ENCODE measurements around the gene SDHAF3.
A peak's percentile ranks its signal among the peaks of the same experiment; 100 is the strongest.
"Not testable (repeated sequence)": the region's sequence is repeated elsewhere in the genome, so short reads cannot be mapped to it uniquely, and the experiment has no call there.

Gene SDHAF3

GRCh38 chr7:97138830-97139229 lies 21.3 kb downstream of the SDHAF3 start:
- ChIA-PET CTCF (no interaction called here), POLR2A (no interaction called here)
- TF ChIP-seq, protein P1, sequence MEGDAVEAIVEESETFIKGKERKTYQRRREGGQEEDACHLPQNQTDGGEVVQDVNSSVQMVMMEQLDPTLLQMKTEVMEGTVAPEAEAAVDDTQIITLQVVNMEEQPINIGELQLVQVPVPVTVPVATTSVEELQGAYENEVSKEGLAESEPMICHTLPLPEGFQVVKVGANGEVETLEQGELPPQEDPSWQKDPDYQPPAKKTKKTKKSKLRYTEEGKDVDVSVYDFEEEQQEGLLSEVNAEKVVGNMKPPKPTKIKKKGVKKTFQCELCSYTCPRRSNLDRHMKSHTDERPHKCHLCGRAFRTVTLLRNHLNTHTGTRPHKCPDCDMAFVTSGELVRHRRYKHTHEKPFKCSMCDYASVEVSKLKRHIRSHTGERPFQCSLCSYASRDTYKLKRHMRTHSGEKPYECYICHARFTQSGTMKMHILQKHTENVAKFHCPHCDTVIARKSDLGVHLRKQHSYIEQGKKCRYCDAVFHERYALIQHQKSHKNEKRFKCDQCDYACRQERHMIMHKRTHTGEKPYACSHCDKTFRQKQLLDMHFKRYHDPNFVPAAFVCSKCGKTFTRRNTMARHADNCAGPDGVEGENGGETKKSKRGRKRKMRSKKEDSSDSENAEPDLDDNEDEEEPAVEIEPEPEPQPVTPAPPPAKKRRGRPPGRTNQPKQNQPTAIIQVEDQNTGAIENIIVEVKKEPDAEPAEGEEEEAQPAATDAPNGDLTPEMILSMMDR (IDR thresholded peaks at IDR 0.05; ENCODE audit: control extremely low read depth, extremely low read depth, low read depth, missing control alignments): no peak

GRCh38 chr7:97145068-97145467 lies 27.6 kb downstream of the SDHAF3 start:
- POLR2A ChIA-PET: no interaction called here
- TF ChIP-seq, protein P1 (IDR thresholded peaks at IDR 0.05; ENCODE audit: control extremely low read depth, extremely low read depth, low read depth, missing control alignments): peak; percentile 46
- CTCF ChIA-PET: interaction anchor here (0.7 kb wide), 3 partner anchors 12 to 46 kb away, joined by 3 read pairs; no protein-coding TSS in a partner anchor

More at GRCh38 chr7:97138830-97139229, 21.3 kb downstream of the SDHAF3 start:
- no peak for DNase-seq (ENCODE audit: extremely low spot score)

DNA sequence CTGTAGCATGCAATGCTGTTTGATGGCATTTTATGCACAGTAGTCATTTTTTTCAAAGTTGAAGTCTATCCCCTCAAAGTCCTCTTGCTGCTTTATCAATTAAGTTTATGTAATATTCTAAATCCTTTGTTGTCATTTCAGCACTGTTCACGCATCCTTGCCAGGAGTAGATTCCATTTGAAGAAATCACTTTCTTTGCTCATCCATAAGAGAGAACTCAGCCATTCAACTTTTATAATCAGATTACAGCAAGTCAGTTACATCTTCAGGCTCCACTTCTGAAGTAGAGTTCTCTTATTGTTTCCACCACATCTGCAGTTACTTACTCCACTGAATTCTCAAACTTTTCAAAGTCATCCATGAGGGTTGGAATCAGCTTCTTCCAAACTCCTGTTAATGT lies 32.3 kb downstream of the SDHAF3 start:
- CTCF ChIA-PET: no interaction called here
- DNase-seq (ENCODE audit: extremely low spot score): no peak
- TF ChIP-seq, protein P1 (IDR thresholded peaks at IDR 0.05; ENCODE audit: control extremely low read depth, extremely low read depth, low read depth, missing control alignments): no peak
- POLR2A ChIA-PET: no interaction called here

More at GRCh38 chr7:97145068-97145467, 27.6 kb downstream of the SDHAF3 start:
- DNase-seq (ENCODE audit: extremely low spot score): no peak

GRCh38 chr7:97155897-97156418 lies 38.5 kb downstream of the SDHAF3 start:
- CTCF ChIA-PET: interaction anchor here (0.7 to 1.2 kb wide), 2 partner anchors 16 to 23 kb away, joined by 3 read pairs; no protein-coding TSS in a partner anchor
- POLR2A ChIA-PET: no interaction called here
- TF ChIP-seq, protein P1 (IDR thresholded peaks at IDR 0.05; ENCODE audit: control extremely low read depth, extremely low read depth, low read depth, missing control alignments): no peak
- DNase-seq (ENCODE audit: extremely low spot score): no peak

- DNase-seq (ENCODE audit: extremely low spot score); CTCF ChIA-PET; POLR2A ChIA-PET: not testable (repeated sequence)
Observed at GRCh38 chr7:97159984-97160383, 42.5 kb downstream of the SDHAF3 start.

- DNase-seq (ENCODE audit: extremely low spot score); CTCF ChIA-PET; POLR2A ChIA-PET: not testable (repeated sequence)
Observed at GRCh38 chr7:97161609-97162008, 44.1 kb downstream of the SDHAF3 start.

DNA sequence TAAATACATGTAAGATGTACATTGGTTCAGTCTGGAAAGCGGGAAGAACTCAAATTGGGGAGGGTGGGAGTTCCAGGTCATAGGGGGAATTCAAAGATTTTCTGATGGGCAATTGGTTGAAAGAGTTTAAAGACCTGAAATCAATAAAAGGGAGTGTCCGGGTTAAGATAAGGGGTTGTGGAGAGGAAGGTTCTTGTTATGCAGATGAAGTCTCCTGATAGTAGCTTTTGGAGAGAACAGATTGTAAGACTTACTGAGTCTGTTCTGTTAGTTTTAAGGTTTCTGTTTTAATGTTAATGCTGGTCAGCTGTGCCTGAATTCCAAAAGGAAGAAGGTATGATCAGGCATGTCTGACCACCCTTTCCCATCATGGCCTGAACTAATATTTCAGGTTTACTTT lies 48.8 kb downstream of the SDHAF3 start:
- CTCF ChIA-PET: interaction anchor here (1.0 kb wide), 1 partner anchor 690 kb away, joined by 3 read pairs; no protein-coding TSS in a partner anchor
- POLR2A ChIA-PET: no interaction called here
- no peak for DNase-seq (ENCODE audit: extremely low spot score)
- TF ChIP-seq, protein P1 (IDR thresholded peaks at IDR 0.05; ENCODE audit: control extremely low read depth, extremely low read depth, low read depth, missing control alignments): no peak

DNA sequence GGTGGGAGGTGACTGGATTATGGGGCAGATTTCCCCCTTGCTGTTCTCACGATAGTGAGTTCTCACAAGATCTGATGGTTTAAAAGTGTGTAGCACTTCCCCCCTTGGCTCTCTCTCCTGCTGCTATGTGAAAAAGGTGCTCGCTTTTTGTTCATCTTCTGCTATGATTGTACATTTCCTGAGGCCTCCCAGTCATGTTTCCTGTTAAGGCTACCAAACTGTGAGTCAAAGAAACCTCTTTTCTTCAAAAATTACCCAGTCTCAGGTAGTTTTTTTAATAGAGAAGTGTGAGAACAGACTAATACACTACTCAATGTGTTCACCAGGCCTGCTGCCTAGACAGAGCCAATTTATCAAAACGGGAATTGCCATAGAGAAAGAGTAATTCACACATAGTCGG lies 49.7 kb downstream of the SDHAF3 start:
- ChIA-PET CTCF (interaction anchor here (0.8 to 1.2 kb wide), 2 partner anchors 22 to 63 kb away, joined by 3 to 4 read pairs; no protein-coding TSS in a partner anchor), POLR2A (no interaction called here)

More for the DNA sequence above, 49.7 kb downstream of the SDHAF3 start:
- no peak for DNase-seq (ENCODE audit: extremely low spot score)
- TF ChIP-seq, protein P1 (IDR thresholded peaks at IDR 0.05; ENCODE audit: control extremely low read depth, extremely low read depth, low read depth, missing control alignments): no peak

Data from GM10248 (cell line).